SK-N-SH treated with all-trans-retinoic acid at 6 μM for 48 hours (cell line): ENCODE measurements around the gene LY6G6C.
A peak's percentile ranks its signal among the peaks of the same experiment; 100 is the strongest.

Source experiments
- ATAC-seq: fragments of 200-7000 bp; cut with Tn5 transposase; 3 replicates; pipeline ENCODE4 v1.9.1; 2020; ENCODE audit warnings: mild to moderate bottlenecking, moderate library complexity
- ARNTL ChIP-seq: fragments of 450-650 bp; formaldehyde crosslinking; IDR thresholded peaks from 2 replicates; pipeline ENCODE4 v1.5.0; 2020; ENCODE audit warnings: low read depth, mild to moderate bottlenecking, moderate library complexity, borderline replicate concordance
- BACH2 ChIP-seq: fragments of 250-450 bp; sonication (Bioruptor Pico); IDR thresholded peaks from 2 replicates; pipeline ENCODE4 v1.9.0; 2021; ENCODE audit warnings: mild to moderate bottlenecking, borderline replicate concordance
- CSDC2 ChIP-seq: fragments of 250-450 bp; sonication (Bioruptor Pico); IDR thresholded peaks from 2 replicates; pipeline ENCODE4 v1.5.0; 2020; ENCODE audit warnings: mild to moderate bottlenecking, moderate library complexity
- ESRRG ChIP-seq: fragments of 250-450 bp; sonication (Bioruptor Pico); IDR thresholded peaks from 2 replicates; pipeline ENCODE4 v1.6.1; 2021; ENCODE audit warnings: mild to moderate bottlenecking
- GLIS3 ChIP-seq: fragments of 250-450 bp; sonication (Bioruptor Pico); IDR thresholded peaks from 2 replicates; pipeline ENCODE4 v1.5.0; 2020; ENCODE audit warnings: mild to moderate bottlenecking, moderate library complexity
- ISL1 ChIP-seq: fragments of 250-450 bp; sonication (Bioruptor Pico); IDR thresholded peaks from 2 replicates; pipeline ENCODE4 v2.1.2; 2022; ENCODE audit warnings: mild to moderate bottlenecking, moderate library complexity
- OSR1 ChIP-seq: fragments of 250-450 bp; sonication (Bioruptor Pico); IDR thresholded peaks from 2 replicates; pipeline ENCODE4 v1.8.0; 2022; ENCODE audit warnings: moderate library complexity, mild to moderate bottlenecking, inconsistent platforms
- PPARA ChIP-seq: fragments of 250-450 bp; sonication (Bioruptor Pico); IDR thresholded peaks from 2 replicates; pipeline ENCODE4 v1.5.0; 2020; ENCODE audit warnings: mild to moderate bottlenecking, borderline replicate concordance
- RARB ChIP-seq: fragments of 250-450 bp; sonication (Bioruptor Pico); IDR thresholded peaks from 2 replicates; pipeline ENCODE4 v1.8.0; 2021; ENCODE audit warnings: mild to moderate bottlenecking, moderate library complexity
- SNAI2 ChIP-seq: fragments of 250-450 bp; sonication (Bioruptor Pico); IDR thresholded peaks from 2 replicates; pipeline ENCODE4 v1.5.0; 2020; ENCODE audit warnings: mild to moderate bottlenecking, moderate library complexity
- TCF4 ChIP-seq: fragments of 250-450 bp; sonication (Bioruptor Pico); IDR thresholded peaks from 2 replicates; pipeline ENCODE4 v1.8.0; 2021; ENCODE audit warnings: mild to moderate bottlenecking, moderate library complexity, borderline replicate concordance
- TOX ChIP-seq: fragments of 250-450 bp; sonication (Bioruptor Pico); IDR thresholded peaks from 2 replicates; pipeline ENCODE4 v1.8.0; 2021; ENCODE audit warnings: mild to moderate bottlenecking, moderate library complexity, borderline replicate concordance
- ZC3H10 ChIP-seq: fragments of 250-450 bp; sonication (Bioruptor Pico); IDR thresholded peaks from 2 replicates; pipeline ENCODE4 v1.5.1; 2021; ENCODE audit warnings: mild to moderate bottlenecking, moderate library complexity
- ZFP30 ChIP-seq: fragments of 450-650 bp; formaldehyde crosslinking; IDR thresholded peaks from 2 replicates; pipeline ENCODE4 v1.5.0; 2022; ENCODE audit warnings: mild to moderate bottlenecking, moderate library complexity
- ZNF565 ChIP-seq: fragments of 450-650 bp; formaldehyde crosslinking; conservative IDR thresholded peaks from 2 replicates; pipeline ENCODE4 v1.5.0; 2020; ENCODE audit warnings: low read depth, mild to moderate bottlenecking, moderate library complexity
- ZNF70 ChIP-seq: fragments of 450-650 bp; formaldehyde crosslinking; IDR thresholded peaks from 2 replicates; pipeline ENCODE4 v1.5.0; 2020; ENCODE audit warnings: mild to moderate bottlenecking, moderate library complexity
- ZNF8 ChIP-seq: fragments of 450-650 bp; formaldehyde crosslinking; IDR thresholded peaks from 2 replicates; pipeline ENCODE4 v1.5.0; 2020; ENCODE audit warnings: mild to moderate bottlenecking, moderate library complexity
- TF ChIP-seq, protein P1 (sequence below): fragments of 250-450 bp; sonication (Bioruptor Pico); IDR thresholded peaks from 2 replicates; pipeline ENCODE4 v1.5.1; 2020; ENCODE audit warnings: low read depth, mild to moderate bottlenecking, moderate library complexity
- TF ChIP-seq, protein P2 (sequence below): fragments of 250-450 bp; sonication (Bioruptor Pico); IDR thresholded peaks from 2 replicates; pipeline ENCODE4 v1.5.0; 2020; ENCODE audit warnings: mild to moderate bottlenecking, moderate library complexity
- TF ChIP-seq, protein P3 (sequence below): fragments of 250-450 bp; sonication (Bioruptor Pico); IDR thresholded peaks from 2 replicates; pipeline ENCODE4 v1.8.0; 2021; ENCODE audit warnings: low read depth, mild to moderate bottlenecking, moderate library complexity, borderline replicate concordance
- TF ChIP-seq, protein P4 (sequence below): fragments of 250-450 bp; sonication (Bioruptor Pico); IDR thresholded peaks from 2 replicates; pipeline ENCODE4 v1.8.0; 2020; ENCODE audit warnings: mild to moderate bottlenecking, moderate library complexity, borderline replicate concordance

LY6G6C gene

GRCh38 chr6:31723245-31723979 is 1.9 kb upstream of the LY6G6C start, which contains the start of gene MPIG6B:
Gene MPIG6B (plus strand): TSS chr6:31723373. CDS start chr6:31723384, 11 bp downstream.
- TF ChIP-seq ZFP30 = no peak
- no peak for TF ChIP-seq PPARA (CRISPR knock-in tag)
- ATAC-seq = peak; percentile 14; the same call in 1 of the 3 replicates

DNA sequence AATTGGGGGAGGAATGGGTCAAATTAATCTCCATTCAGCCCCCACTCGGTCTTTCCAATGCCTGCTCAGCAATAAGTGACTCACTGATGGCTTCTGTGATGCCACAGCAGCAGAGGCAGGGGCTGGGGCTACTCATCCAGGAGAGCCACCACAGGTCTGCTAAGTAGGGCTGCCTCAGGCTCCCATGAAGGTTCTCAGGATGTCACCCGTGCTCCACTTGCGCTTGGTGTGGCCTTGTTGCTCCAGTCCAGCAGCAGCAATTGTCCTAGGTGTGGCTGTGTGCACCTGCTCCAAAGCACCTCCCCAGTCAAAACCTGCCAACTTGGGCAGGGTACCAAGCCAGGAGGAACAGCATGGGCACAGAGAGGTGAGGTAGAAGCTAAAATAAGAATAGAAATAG is 627 bp upstream of the LY6G6C start:
- TF ChIP-seq, protein P1, sequence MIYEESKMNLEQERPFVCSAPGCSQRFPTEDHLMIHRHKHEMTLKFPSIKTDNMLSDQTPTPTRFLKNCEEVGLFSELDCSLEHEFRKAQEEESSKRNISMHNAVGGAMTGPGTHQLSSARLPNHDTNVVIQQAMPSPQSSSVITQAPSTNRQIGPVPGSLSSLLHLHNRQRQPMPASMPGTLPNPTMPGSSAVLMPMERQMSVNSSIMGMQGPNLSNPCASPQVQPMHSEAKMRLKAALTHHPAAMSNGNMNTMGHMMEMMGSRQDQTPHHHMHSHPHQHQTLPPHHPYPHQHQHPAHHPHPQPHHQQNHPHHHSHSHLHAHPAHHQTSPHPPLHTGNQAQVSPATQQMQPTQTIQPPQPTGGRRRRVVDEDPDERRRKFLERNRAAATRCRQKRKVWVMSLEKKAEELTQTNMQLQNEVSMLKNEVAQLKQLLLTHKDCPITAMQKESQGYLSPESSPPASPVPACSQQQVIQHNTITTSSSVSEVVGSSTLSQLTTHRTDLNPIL (CRISPR knock-in tag) = no peak
- no peak for TF ChIP-seq ESRRG
- TF ChIP-seq ZNF8 (CRISPR knock-in tag) = no peak
- TF ChIP-seq OSR1 (CRISPR knock-in tag) = no peak
- TF ChIP-seq TCF4 (CRISPR knock-in tag) = no peak
- TF ChIP-seq SNAI2 (CRISPR knock-in tag) = no peak
- TF ChIP-seq, protein P2, sequence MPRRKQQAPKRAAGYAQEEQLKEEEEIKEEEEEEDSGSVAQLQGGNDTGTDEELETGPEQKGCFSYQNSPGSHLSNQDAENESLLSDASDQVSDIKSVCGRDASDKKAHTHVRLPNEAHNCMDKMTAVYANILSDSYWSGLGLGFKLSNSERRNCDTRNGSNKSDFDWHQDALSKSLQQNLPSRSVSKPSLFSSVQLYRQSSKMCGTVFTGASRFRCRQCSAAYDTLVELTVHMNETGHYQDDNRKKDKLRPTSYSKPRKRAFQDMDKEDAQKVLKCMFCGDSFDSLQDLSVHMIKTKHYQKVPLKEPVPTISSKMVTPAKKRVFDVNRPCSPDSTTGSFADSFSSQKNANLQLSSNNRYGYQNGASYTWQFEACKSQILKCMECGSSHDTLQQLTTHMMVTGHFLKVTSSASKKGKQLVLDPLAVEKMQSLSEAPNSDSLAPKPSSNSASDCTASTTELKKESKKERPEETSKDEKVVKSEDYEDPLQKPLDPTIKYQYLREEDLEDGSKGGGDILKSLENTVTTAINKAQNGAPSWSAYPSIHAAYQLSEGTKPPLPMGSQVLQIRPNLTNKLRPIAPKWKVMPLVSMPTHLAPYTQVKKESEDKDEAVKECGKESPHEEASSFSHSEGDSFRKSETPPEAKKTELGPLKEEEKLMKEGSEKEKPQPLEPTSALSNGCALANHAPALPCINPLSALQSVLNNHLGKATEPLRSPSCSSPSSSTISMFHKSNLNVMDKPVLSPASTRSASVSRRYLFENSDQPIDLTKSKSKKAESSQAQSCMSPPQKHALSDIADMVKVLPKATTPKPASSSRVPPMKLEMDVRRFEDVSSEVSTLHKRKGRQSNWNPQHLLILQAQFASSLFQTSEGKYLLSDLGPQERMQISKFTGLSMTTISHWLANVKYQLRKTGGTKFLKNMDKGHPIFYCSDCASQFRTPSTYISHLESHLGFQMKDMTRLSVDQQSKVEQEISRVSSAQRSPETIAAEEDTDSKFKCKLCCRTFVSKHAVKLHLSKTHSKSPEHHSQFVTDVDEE (CRISPR knock-in tag) = no peak
- TF ChIP-seq ZC3H10 (CRISPR knock-in tag) = no peak
- no peak for TF ChIP-seq ISL1 (CRISPR knock-in tag)
- no peak for TF ChIP-seq GLIS3 (CRISPR knock-in tag)
- TF ChIP-seq, protein P3, sequence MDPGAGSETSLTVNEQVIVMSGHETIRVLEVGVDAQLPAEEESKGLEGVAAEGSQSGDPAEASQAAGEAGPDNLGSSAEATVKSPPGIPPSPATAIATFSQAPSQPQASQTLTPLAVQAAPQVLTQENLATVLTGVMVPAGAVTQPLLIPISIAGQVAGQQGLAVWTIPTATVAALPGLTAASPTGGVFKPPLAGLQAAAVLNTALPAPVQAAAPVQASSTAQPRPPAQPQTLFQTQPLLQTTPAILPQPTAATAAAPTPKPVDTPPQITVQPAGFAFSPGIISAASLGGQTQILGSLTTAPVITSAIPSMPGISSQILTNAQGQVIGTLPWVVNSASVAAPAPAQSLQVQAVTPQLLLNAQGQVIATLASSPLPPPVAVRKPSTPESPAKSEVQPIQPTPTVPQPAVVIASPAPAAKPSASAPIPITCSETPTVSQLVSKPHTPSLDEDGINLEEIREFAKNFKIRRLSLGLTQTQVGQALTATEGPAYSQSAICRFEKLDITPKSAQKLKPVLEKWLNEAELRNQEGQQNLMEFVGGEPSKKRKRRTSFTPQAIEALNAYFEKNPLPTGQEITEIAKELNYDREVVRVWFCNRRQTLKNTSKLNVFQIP (CRISPR knock-in tag) = no peak
- TF ChIP-seq CSDC2 = no peak
- no peak for TF ChIP-seq ZNF70 (CRISPR knock-in tag)
- TF ChIP-seq BACH2 = no peak
- TF ChIP-seq PPARA (CRISPR knock-in tag) = no peak
- TF ChIP-seq, protein P4, sequence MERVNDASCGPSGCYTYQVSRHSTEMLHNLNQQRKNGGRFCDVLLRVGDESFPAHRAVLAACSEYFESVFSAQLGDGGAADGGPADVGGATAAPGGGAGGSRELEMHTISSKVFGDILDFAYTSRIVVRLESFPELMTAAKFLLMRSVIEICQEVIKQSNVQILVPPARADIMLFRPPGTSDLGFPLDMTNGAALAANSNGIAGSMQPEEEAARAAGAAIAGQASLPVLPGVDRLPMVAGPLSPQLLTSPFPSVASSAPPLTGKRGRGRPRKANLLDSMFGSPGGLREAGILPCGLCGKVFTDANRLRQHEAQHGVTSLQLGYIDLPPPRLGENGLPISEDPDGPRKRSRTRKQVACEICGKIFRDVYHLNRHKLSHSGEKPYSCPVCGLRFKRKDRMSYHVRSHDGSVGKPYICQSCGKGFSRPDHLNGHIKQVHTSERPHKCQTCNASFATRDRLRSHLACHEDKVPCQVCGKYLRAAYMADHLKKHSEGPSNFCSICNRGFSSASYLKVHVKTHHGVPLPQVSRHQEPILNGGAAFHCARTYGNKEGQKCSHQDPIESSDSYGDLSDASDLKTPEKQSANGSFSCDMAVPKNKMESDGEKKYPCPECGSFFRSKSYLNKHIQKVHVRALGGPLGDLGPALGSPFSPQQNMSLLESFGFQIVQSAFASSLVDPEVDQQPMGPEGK (CRISPR knock-in tag) = no peak
- TF ChIP-seq RARB = no peak
- no peak for ATAC-seq

GRCh38 chr6:31720196-31720770 is 1.3 kb downstream of the LY6G6C start:
- no peak for TF ChIP-seq SNAI2 (CRISPR knock-in tag)
- TF ChIP-seq, protein P4 (CRISPR knock-in tag) = no peak
- TF ChIP-seq TOX = no peak
- no peak for TF ChIP-seq ZNF565 (CRISPR knock-in tag)
- TF ChIP-seq ARNTL (CRISPR knock-in tag) = no peak
- no peak for ATAC-seq
